TTC549 (cell line): ENCODE data around the gene TSHZ2.

ENCODE experiments used
- FAIRE-seq: peaks from 2 replicates; lab custom pipeline; 2012; peaks lifted over from hg19 to GRCh38; lab: Jason Lieb, UNC

The TSHZ2 gene

GRCh38 chr20:53252002-53252401, 279.8 kb downstream of the TSHZ2 start:
- FAIRE-seq, result no peak

GRCh38 chr20:53253668-53254067, 281.5 kb downstream of the TSHZ2 start:
- no peak for FAIRE-seq

GRCh38 chr20:53255102-53255710, 283.0 kb downstream of the TSHZ2 start:
- FAIRE-seq, result no peak

GRCh38 chr20:53258741-53259140, 286.6 kb downstream of the TSHZ2 start:
- FAIRE-seq, result no peak

- FAIRE-seq, result no peak
Observed at GRCh38 chr20:53260168-53260567, 288.0 kb downstream of the TSHZ2 start.

GRCh38 chr20:53260591-53260990, 288.4 kb downstream of the TSHZ2 start:
- no peak for FAIRE-seq

- no peak for FAIRE-seq
Observed at GRCh38 chr20:53262365-53262764, 290.2 kb downstream of the TSHZ2 start.

- no peak for FAIRE-seq
Observed at GRCh38 chr20:53263554-53264438, 291.6 kb downstream of the TSHZ2 start.

GRCh38 chr20:53264604-53265003, 292.4 kb downstream of the TSHZ2 start:
- FAIRE-seq, result no peak

GRCh38 chr20:53265304-53265875, 293.2 kb downstream of the TSHZ2 start:
- FAIRE-seq, result no peak

GRCh38 chr20:53269380-53269779, 297.2 kb downstream of the TSHZ2 start:
- FAIRE-seq, result no peak

- FAIRE-seq, result no peak
Observed at GRCh38 chr20:53270792-53271375, 298.7 kb downstream of the TSHZ2 start.

- FAIRE-seq, result no peak
Observed at GRCh38 chr20:53274365-53274764, 302.2 kb downstream of the TSHZ2 start.

- no peak for FAIRE-seq
Observed at GRCh38 chr20:53274807-53275206, 302.6 kb downstream of the TSHZ2 start.

GRCh38 chr20:53276143-53276542, 304.0 kb downstream of the TSHZ2 start:
- FAIRE-seq, result no peak

GRCh38 chr20:53278555-53278954, 306.4 kb downstream of the TSHZ2 start:
- no peak for FAIRE-seq

- FAIRE-seq, result no peak
Observed at GRCh38 chr20:53279735-53280134, 307.6 kb downstream of the TSHZ2 start.

GRCh38 chr20:53281557-53282117, 309.5 kb downstream of the TSHZ2 start:
- FAIRE-seq, result no peak

- FAIRE-seq, result no peak
Observed at GRCh38 chr20:53282217-53282955, 310.2 kb downstream of the TSHZ2 start.

- no peak for FAIRE-seq
Observed at GRCh38 chr20:53283011-53283410, 310.9 kb downstream of the TSHZ2 start.

- FAIRE-seq, result no peak
Observed at GRCh38 chr20:53283597-53283996, 311.4 kb downstream of the TSHZ2 start.

GRCh38 chr20:53284256-53284655, 312.1 kb downstream of the TSHZ2 start:
- FAIRE-seq, result no peak
